ENCODE data around the gene KCNG1.

GRCh38 chr20:50969435-50969834, 53.5 kb downstream of the KCNG1 start:
- TF ChIP-seq CTCF (IDR thresholded peaks at IDR 0.05) (no peak), POLR2A (IDR thresholded peaks at IDR 0.05) (no peak)

Measured in heart left ventricle (tissue), 13 donors.